CD14-positive monocyte (primary cell): Measurements from ENCODE around the gene GPD1L. TPM values are rescaled to one million over a fixed set of nuclear protein-coding genes. Genes with fewer than 3 reads are reported as not detected.

Experiments used
- DNase-seq, 3 donors: peaks; one replicate each; pipeline ENCODE4 v3.0.0-alpha.2; 2011 to 2022
- H2AFZ ChIP-seq: 2 replicates; pipeline ENCODE4 v1.6.0; 2012; ENCODE audit warnings: mild to moderate bottlenecking, low read depth, low read length, inconsistent platforms; ENCODE audit not compliant: insufficient read depth, poor library complexity, severe bottlenecking
- H3K27ac ChIP-seq, 2 donors: 1 replicate in 1 of 2; 2 replicates in 1 of 2; pipeline ENCODE4 v1.5.1; 2012 to 2013; ENCODE audit warnings: low read length in 2 of 2, control low read depth in 1 of 2, inconsistent platforms in 1 of 2, low read depth in 1 of 2, mild to moderate bottlenecking in 1 of 2
- H3K27me3 ChIP-seq, 2 donors: one replicate each; pipeline versions ENCODE4 v1.6.0 to v1.6.1; 2011 to 2013; ENCODE audit warnings: low read length in 2 of 2; ENCODE audit not compliant: control insufficient read depth in 2 of 2, insufficient read depth in 2 of 2
- H3K36me3 ChIP-seq, 2 donors: replicated peaks in 1 of 2; 1 replicate in 1 of 2; 2 replicates in 1 of 2; pipeline versions ENCODE4 v1.5.1 to v1.6.1; 2012 to 2013; ENCODE audit warnings: low read length in 2 of 2, control low read depth in 1 of 2, inconsistent platforms in 1 of 2, mild to moderate bottlenecking in 1 of 2; ENCODE audit not compliant: insufficient read depth in 2 of 2, control insufficient read depth in 1 of 2
- H3K4me1 ChIP-seq, 2 donors: 1 replicate in 1 of 2; 2 replicates in 1 of 2; pipeline versions ENCODE4 v1.5.1 to v1.6.1; 2012 to 2013; ENCODE audit warnings: low read length in 2 of 2, control low read depth in 1 of 2, inconsistent platforms in 1 of 2, mild to moderate bottlenecking in 1 of 2, moderate library complexity in 1 of 2; ENCODE audit not compliant: insufficient read depth in 2 of 2, control insufficient read depth in 1 of 2
- H3K4me2 ChIP-seq: replicated peaks from 2 replicates; pipeline ENCODE3; 2012; ENCODE audit warnings: low read length, moderate library complexity, mild to moderate bottlenecking; ENCODE audit not compliant: poor library complexity, severe bottlenecking; ENCODE audit errors: extremely low read depth
- H3K4me3 ChIP-seq, 3 experiments: fragments of 200-600 bp in 1 of 3; sonication (generic) in 1 of 3; replicated peaks in 1 of 3; 1 replicate in 2 of 3; 2 replicates in 1 of 3; pipeline ENCODE4 v1.5.1; 2011 to 2013; ENCODE audit warnings: low read length in 3 of 3, mild to moderate bottlenecking in 3 of 3, control low read depth in 2 of 3, low read depth in 2 of 3, inconsistent platforms in 1 of 3, moderate library complexity in 1 of 3
- H3K79me2 ChIP-seq: 2 replicates; pipeline ENCODE4 v1.6.0; 2012; ENCODE audit warnings: mild to moderate bottlenecking, control low read depth, inconsistent platforms, low read length, moderate library complexity; ENCODE audit not compliant: insufficient read depth
- H3K9ac ChIP-seq: 2 replicates; pipeline ENCODE4 v1.6.0; 2017; ENCODE audit warnings: low read length, mild to moderate bottlenecking; ENCODE audit not compliant: insufficient read depth, poor library complexity, severe bottlenecking
- H3K9me3 ChIP-seq, 2 donors: replicated peaks in 1 of 2; 1 replicate in 1 of 2; 2 replicates in 1 of 2; pipeline versions ENCODE4 v1.5.1 to v1.6.1; 2012 to 2013; ENCODE audit warnings: low read length in 2 of 2, control low read depth in 1 of 2; ENCODE audit not compliant: control insufficient read depth in 1 of 2, insufficient read depth in 1 of 2
- H4K20me1 ChIP-seq: 2 replicates; pipeline ENCODE4 v1.6.0; 2012; ENCODE audit warnings: mild to moderate bottlenecking, low read length, control low read depth, moderate library complexity; ENCODE audit not compliant: insufficient read depth
- H3K27ac Mint-ChIP-seq, 7 donors: one replicate each; pipeline ENCODE4 v1.8.0; 2020; ENCODE audit warnings: mild to moderate bottlenecking in 7 of 7, mixed read lengths in 7 of 7, moderate library complexity in 6 of 7, inconsistent platforms in 2 of 7
- H3K27me3 Mint-ChIP-seq, 3 donors: one replicate each; pipeline ENCODE4 v1.8.0; 2021 to 2022; ENCODE audit warnings: low read depth in 3 of 3, mild to moderate bottlenecking in 3 of 3, mixed read lengths in 3 of 3, moderate library complexity in 3 of 3, inconsistent platforms in 1 of 3
- H3K36me3 Mint-ChIP-seq, 2 donors: one replicate each; pipeline ENCODE4 v1.8.0; 2020; ENCODE audit warnings: mixed read lengths in 2 of 2, inconsistent platforms in 1 of 2, mild to moderate bottlenecking in 1 of 2
- H3K4me1 Mint-ChIP-seq: one replicate; pipeline ENCODE4 v1.8.0; 2020; ENCODE audit warnings: mild to moderate bottlenecking, mixed read lengths
- H3K4me3 Mint-ChIP-seq, 2 donors: one replicate each; pipeline ENCODE4 v1.8.0; 2020; ENCODE audit warnings: mild to moderate bottlenecking in 2 of 2, mixed read lengths in 2 of 2, moderate library complexity in 1 of 2
- H3K9me3 Mint-ChIP-seq, 7 donors: one replicate each; pipeline ENCODE4 v1.8.0; 2020 to 2022; ENCODE audit warnings: mixed read lengths in 7 of 7, mild to moderate bottlenecking in 6 of 7, moderate library complexity in 6 of 7, inconsistent platforms in 2 of 7
- CTCF ChIP-seq: fragments of 200-600 bp; IDR thresholded peaks from one replicate; pipeline ENCODE4 v1.8.0; 2022; ENCODE audit warnings: antibody characterized with exemption, mild to moderate bottlenecking
- WGBS: methylation state at CpG from one replicate; pipeline ENCODE4 v1.1.5; 2013; ENCODE audit warnings: missing lambda C conversion rate; ENCODE audit not compliant: insufficient coverage; 5-methylcytosine and 5-hydroxymethylcytosine counted together
- intact Hi-C, 2 donors: fragments of 100-400 bp; cut with micrococcal nuclease; formaldehyde crosslinking; loops; one replicate each; pipeline versions ENCODE4 v1.15.0 to v1.15.1; 2023
- polyA plus RNA-seq, 3 donors: library from polyadenylated mRNA; depleted of rRNA in 1 of 3; unstranded in 2 of 3; stranded (reverse) in 1 of 3; fragments of 300-500 nt in 2 of 3; fragments of >200 nt in 1 of 3; fragmentation: Illumina TruSeq in 2 of 3; gene quantifications; 1 replicate in 2 of 3; 2 replicates in 1 of 3; pipeline ENCODE4 v1.2.3, GENCODE V29; 2012 to 2021

GPD1L gene
- polyA plus RNA-seq, 3 donors: 4.9 to 11.8 (median 10.2) TPM

- no peaks in the 10 kb centered on the region for H3K4me1 ChIP-seq
- 0% methylated on average over 1 of the region's 3 CpGs for WGBS
- no peaks in the 10 kb centered on the region for H3K36me3 ChIP-seq
- intact Hi-C loops: no loop called here
- peaks cover 0 to 4% (median 3%) of the 10 kb centered on the region in 3 donors for H3K27me3 Mint-ChIP-seq
- H3K4me1 Mint-ChIP-seq: peaks cover 4% of the 10 kb centered on the region
- H3K36me3 Mint-ChIP-seq: no peaks in the 10 kb centered on the region
- no peak overlapping the region for H2AFZ ChIP-seq
- no peaks in the 10 kb centered on the region for H4K20me1 ChIP-seq
- DNase-seq: no peak
- no peaks in the 10 kb centered on the region for H3K9me3 ChIP-seq
- no peak for TF ChIP-seq CTCF
- no peak overlapping the region for H3K27ac Mint-ChIP-seq
- H3K79me2 ChIP-seq: no peaks in the 10 kb centered on the region
- no peak overlapping the region for H3K9ac ChIP-seq
- H3K4me2 ChIP-seq: no peak overlapping the region
- H3K27me3 ChIP-seq: no peaks in the 10 kb centered on the region
- no peak overlapping the region for H3K4me3 Mint-ChIP-seq
- no peak overlapping the region for H3K27ac ChIP-seq
- H3K4me3 ChIP-seq: no peak overlapping the region
- H3K9me3 Mint-ChIP-seq: peaks cover 0 to 12% (median 4%) of the 10 kb centered on the region in 7 donors
These were observed 23.7 kb upstream of the GPD1L start for GRCh38 chr3:32082721-32083120.

- Mint-ChIP-seq H3K36me3 (no peaks in the 10 kb centered on the region), H3K27me3 (peaks cover 0 to 6% (median 3%) of the 10 kb centered on the region in 3 donors), H3K4me1 (peaks cover 4% of the 10 kb centered on the region), H3K4me3 (no peak overlapping the region), H3K9me3 (peaks cover 3 to 12% (median 6%) of the 10 kb centered on the region in 7 donors), H3K27ac (no peak overlapping the region)
- H3K4me2 ChIP-seq: no peak overlapping the region
- H3K9ac ChIP-seq: no peak overlapping the region
- no peaks in the 10 kb centered on the region for H3K36me3 ChIP-seq
- no peak overlapping the region for H3K4me3 ChIP-seq
- no peaks in the 10 kb centered on the region for H3K9me3 ChIP-seq
- 100% methylated on average over 1 of the region's 3 CpGs for WGBS
- H2AFZ ChIP-seq: no peak overlapping the region
- no peak overlapping the region for H3K27ac ChIP-seq
- DNase-seq: no peak
- no peaks in the 10 kb centered on the region for H3K4me1 ChIP-seq
- TF ChIP-seq CTCF: no peak
- intact Hi-C loops: no loop called here
- no peaks in the 10 kb centered on the region for H4K20me1 ChIP-seq
- no peaks in the 10 kb centered on the region for H3K79me2 ChIP-seq
- H3K27me3 ChIP-seq: no peaks in the 10 kb centered on the region
These were observed 22.6 kb upstream of the GPD1L start for GRCh38 chr3:32083702-32084270.
